Measurements from ENCODE around the gene C9.

DNA sequence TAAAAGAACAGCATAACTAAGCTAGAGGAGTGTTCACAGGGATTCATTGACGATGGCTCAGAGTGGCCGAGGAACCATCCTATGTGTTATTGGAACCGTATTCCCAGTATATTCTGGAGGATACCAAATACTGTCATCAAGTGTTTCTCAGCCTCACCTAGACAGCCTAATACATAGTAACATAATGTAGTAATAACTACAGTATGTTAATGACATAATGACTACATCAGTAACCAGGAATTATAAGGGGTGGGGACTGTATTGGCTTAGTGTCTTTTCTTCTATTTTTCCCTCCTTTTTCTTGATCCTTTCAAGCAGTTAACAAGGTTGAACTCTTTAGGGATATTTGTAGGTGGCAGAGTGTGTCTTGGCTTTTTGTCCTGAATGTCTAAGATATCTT, 26.6 kb upstream of the C9 start:
- TF ChIP-seq, protein P1, sequence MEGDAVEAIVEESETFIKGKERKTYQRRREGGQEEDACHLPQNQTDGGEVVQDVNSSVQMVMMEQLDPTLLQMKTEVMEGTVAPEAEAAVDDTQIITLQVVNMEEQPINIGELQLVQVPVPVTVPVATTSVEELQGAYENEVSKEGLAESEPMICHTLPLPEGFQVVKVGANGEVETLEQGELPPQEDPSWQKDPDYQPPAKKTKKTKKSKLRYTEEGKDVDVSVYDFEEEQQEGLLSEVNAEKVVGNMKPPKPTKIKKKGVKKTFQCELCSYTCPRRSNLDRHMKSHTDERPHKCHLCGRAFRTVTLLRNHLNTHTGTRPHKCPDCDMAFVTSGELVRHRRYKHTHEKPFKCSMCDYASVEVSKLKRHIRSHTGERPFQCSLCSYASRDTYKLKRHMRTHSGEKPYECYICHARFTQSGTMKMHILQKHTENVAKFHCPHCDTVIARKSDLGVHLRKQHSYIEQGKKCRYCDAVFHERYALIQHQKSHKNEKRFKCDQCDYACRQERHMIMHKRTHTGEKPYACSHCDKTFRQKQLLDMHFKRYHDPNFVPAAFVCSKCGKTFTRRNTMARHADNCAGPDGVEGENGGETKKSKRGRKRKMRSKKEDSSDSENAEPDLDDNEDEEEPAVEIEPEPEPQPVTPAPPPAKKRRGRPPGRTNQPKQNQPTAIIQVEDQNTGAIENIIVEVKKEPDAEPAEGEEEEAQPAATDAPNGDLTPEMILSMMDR (IDR thresholded peaks at IDR 0.05; ENCODE audit: insufficient read depth, low read length, poor library complexity, severe bottlenecking): no peak
- TF ChIP-seq EZH2phosphoT487 (conservative IDR thresholded peaks at IDR 0.05; ENCODE audit: low read length): no peak

All from SU-DHL-6 (cell line).